Measurements from ENCODE around the gene MINDY1. TPM values are rescaled to one million over a fixed set of nuclear protein-coding genes. Genes with fewer than 3 reads are reported as not detected.

The MINDY1 gene
- total RNA-seq, 2 donors from 2014 or later, result 16.9 to 28.3 TPM

DNA sequence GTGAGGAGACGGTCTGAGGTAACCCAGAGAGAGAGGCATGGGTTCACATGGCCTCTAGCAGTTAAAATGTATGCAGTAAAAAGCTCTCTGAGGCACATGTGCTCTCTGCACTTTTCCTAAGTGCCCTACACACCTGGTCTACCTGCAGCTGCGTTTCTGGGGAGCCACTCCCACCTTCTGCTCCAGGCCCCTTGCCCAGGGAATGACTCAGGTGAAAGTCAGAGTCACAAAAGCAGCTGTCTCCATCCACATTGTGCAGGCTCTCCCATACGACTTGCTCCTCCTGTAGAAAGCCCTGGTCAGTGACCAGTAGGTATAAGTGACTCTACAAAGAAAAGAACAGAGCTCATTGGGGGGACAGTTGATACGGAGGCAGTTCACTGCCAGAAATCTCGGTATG lies 8.8 kb downstream of the MINDY1 start:
- Histone ChIP-seq H3K27ac (no peak overlapping the region), H3K4me1 (ENCODE audit: control insufficient read depth in 1 of 2, low read depth in 2 of 2) (peaks cover 5 to 9% of the 10 kb centered on the region in 2 donors), H3K9me3 (no peaks in the 10 kb centered on the region), H3K4me3 (no peak overlapping the region), H3K36me3 (peaks cover 30% of the 10 kb centered on the region), H3K27me3 (replicated peaks; ENCODE audit: insufficient read depth) (no peaks in the 10 kb centered on the region)
- no peak for DNase-seq (ENCODE audit: low spot score)
- ATAC-seq (ENCODE audit: insufficient number of reproducible peaks, low FRiP score, low read depth), result no peak
- TF ChIP-seq, protein P1, sequence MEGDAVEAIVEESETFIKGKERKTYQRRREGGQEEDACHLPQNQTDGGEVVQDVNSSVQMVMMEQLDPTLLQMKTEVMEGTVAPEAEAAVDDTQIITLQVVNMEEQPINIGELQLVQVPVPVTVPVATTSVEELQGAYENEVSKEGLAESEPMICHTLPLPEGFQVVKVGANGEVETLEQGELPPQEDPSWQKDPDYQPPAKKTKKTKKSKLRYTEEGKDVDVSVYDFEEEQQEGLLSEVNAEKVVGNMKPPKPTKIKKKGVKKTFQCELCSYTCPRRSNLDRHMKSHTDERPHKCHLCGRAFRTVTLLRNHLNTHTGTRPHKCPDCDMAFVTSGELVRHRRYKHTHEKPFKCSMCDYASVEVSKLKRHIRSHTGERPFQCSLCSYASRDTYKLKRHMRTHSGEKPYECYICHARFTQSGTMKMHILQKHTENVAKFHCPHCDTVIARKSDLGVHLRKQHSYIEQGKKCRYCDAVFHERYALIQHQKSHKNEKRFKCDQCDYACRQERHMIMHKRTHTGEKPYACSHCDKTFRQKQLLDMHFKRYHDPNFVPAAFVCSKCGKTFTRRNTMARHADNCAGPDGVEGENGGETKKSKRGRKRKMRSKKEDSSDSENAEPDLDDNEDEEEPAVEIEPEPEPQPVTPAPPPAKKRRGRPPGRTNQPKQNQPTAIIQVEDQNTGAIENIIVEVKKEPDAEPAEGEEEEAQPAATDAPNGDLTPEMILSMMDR (IDR thresholded peaks at IDR 0.05), result no peak

DNA sequence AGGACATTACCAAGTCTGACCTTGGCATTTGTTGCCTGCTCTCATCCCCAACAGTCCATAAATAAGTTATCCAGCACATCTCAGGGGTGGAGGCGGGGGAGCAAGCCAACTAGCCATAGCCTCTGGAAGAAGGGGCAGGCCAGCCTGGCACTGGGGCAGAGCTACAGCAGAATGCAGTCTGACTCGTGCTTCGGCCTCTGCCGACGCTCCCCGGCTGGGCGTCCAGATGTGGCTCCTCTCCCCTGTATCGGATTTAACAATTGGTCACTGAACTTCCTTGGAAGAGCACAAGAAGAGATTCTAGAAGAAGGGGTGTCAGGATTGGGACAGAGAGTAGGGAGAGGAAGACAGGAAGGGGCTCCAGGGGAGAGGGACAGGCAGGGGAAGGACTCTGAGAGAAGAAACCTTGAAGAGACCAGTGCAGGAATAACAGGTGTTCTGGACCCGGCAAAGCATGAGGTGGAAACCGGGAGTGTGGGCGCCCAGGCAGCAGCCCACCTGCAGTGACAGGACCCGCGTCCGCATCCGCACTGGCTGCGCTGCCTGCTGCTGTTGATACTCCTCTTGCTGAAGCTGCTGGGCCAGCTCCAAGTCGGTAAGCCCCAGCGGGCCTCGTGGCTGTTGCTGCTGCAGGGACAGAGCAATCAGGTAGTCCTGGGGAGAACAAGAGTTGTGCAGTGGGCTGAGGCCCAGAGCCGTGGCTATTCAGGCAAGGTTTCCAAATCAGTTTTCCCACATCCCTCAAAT lies 9.4 kb downstream of the MINDY1 start:
- peaks cover 0 to 3% of the 10 kb centered on the region in 2 donors for H3K4me1 ChIP-seq (ENCODE audit: control insufficient read depth in 1 of 2, low read depth in 2 of 2)
- H3K27ac ChIP-seq, result no peak overlapping the region
- no peak for ATAC-seq (ENCODE audit: insufficient number of reproducible peaks, low FRiP score, low read depth)
- DNase-seq (ENCODE audit: low spot score), result no peak
- H3K9me3 ChIP-seq, result no peaks in the 10 kb centered on the region
- TF ChIP-seq, protein P1 (IDR thresholded peaks at IDR 0.05), result no peak
- no peaks in the 10 kb centered on the region for H3K27me3 ChIP-seq (replicated peaks; ENCODE audit: insufficient read depth)
- H3K4me3 ChIP-seq, result no peak overlapping the region
- peaks cover 30% of the 10 kb centered on the region for H3K36me3 ChIP-seq

DNA sequence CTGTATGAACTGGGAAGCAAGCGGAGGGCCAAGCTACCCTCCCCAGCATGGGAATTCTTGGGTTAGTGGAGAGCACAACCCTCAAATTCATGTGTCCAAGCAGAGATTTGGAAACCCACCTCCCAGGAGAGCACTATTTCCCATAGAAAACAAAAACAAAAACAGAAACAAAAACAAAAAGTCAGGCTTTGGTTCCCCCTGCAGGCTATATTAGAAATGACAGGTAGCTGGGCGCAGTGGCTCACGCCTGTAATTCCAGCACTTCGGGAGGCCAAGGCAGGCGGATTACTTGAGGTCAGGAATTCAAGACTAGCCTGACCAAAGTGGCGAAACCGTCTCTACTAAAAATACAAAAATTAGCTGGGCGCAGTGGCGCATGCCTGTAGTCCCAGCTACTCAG lies 10.8 kb downstream of the MINDY1 start:
- H3K36me3 ChIP-seq, result peaks cover 30% of the 10 kb centered on the region
- H3K27me3 ChIP-seq (replicated peaks; ENCODE audit: insufficient read depth), result no peaks in the 10 kb centered on the region
- TF ChIP-seq, protein P1 (IDR thresholded peaks at IDR 0.05), result peak; percentile 86
- no peak overlapping the region for H3K4me3 ChIP-seq
- H3K4me1 ChIP-seq (ENCODE audit: control insufficient read depth in 1 of 2, low read depth in 2 of 2), result no peaks in the 10 kb centered on the region
- no peaks in the 10 kb centered on the region for H3K9me3 ChIP-seq
- no peak overlapping the region for H3K27ac ChIP-seq
- DNase-seq (ENCODE audit: low spot score) (no peak), ATAC-seq (ENCODE audit: insufficient number of reproducible peaks, low FRiP score, low read depth) (peak; percentile 44)

DNA sequence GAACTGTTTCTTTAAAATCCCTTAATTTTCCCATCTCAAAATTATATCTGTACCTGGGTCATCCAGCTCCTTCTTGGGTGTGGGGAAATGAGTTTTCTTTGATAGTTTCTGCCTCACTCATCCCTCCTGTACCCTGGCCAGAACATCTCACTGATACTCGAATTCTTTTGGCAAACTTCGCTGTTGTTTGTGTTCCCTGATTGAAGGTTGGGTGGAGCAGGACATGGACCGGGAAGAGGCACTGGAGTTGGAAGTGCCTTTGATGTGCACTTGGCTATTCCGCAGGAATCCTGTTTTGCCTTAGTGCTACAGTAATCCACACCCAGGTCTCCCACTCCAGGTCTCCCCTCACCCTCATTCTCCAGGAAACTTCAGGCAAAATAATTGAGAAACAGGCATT lies 11.2 kb downstream of the MINDY1 start:
- Histone ChIP-seq H3K36me3 (peaks cover 30% of the 10 kb centered on the region), H3K4me3 (no peak overlapping the region), H3K9me3 (no peaks in the 10 kb centered on the region), H3K27ac (no peak overlapping the region), H3K4me1 (ENCODE audit: control insufficient read depth in 1 of 2, low read depth in 2 of 2) (no peaks in the 10 kb centered on the region), H3K27me3 (replicated peaks; ENCODE audit: insufficient read depth) (no peaks in the 10 kb centered on the region)
- TF ChIP-seq, protein P1 (IDR thresholded peaks at IDR 0.05), result no peak
- no peak for DNase-seq (ENCODE audit: low spot score)
- no peak for ATAC-seq (ENCODE audit: insufficient number of reproducible peaks, low FRiP score, low read depth)

DNA sequence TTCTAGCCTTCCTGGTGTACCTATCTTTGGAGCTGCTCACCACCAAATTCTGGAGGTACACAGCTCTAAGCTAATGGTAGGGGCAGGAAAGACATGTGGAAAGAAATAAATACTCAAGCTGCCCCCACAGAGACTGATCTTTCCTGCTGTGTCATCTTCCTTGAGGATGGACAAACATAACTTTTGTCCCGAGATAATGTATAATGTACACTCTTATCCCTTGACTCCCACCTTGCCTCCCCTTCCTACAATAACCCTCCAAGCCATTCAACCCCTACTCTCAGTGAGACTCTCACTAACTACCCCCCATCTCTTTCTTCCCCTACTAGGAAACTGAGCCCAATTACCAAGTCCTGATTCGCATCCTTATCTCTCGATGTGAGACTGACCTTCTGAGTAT lies 12.5 kb downstream of the MINDY1 start:
- no peak overlapping the region for H3K27ac ChIP-seq
- H3K36me3 ChIP-seq, result peaks cover 27% of the 10 kb centered on the region
- no peaks in the 10 kb centered on the region for H3K27me3 ChIP-seq (replicated peaks; ENCODE audit: insufficient read depth)
- TF ChIP-seq, protein P1 (IDR thresholded peaks at IDR 0.05), result no peak
- no peak for ATAC-seq (ENCODE audit: insufficient number of reproducible peaks, low FRiP score, low read depth)
- no peak for DNase-seq (ENCODE audit: low spot score)
- no peak overlapping the region for H3K4me3 ChIP-seq
- H3K9me3 ChIP-seq, result no peaks in the 10 kb centered on the region
- H3K4me1 ChIP-seq (ENCODE audit: control insufficient read depth in 1 of 2, low read depth in 2 of 2), result no peaks in the 10 kb centered on the region

All from thoracic aorta (tissue), 2 donors.